ENCODE results near the gene ATP2B2.
"Not testable (repeated sequence)": the region's sequence is repeated elsewhere in the genome, so short reads cannot be mapped to it uniquely, and the experiment has no call there.

The ATP2B2 gene

GRCh38 chr3:10384541-10385360 lies 120.6 kb downstream of the ATP2B2 start:
- no peak for TF ChIP-seq EZH2 (IDR thresholded peaks at IDR 0.05; ENCODE audit: borderline replicate concordance, low read depth, low read length, severe bottlenecking)
- TF ChIP-seq CTCF (IDR thresholded peaks at IDR 0.05; ENCODE audit: borderline replicate concordance, extremely low read depth, low read length, poor library complexity, severe bottlenecking): no peak
- Histone ChIP-seq H3K9ac (ENCODE audit: low read depth, low read length) (no peak overlapping the region), H3K4me1 (ENCODE audit: insufficient read depth, low read length) (no peaks in the 10 kb centered on the region), H3K36me3 (ENCODE audit: insufficient read depth, low read length) (no peaks in the 10 kb centered on the region), H3K27me3 (ENCODE audit: insufficient read depth, low read length, poor library complexity) (no peaks in the 10 kb centered on the region), H3K9me3 (ENCODE audit: insufficient read depth, low read length, severe bottlenecking) (peaks cover 16% of the 10 kb centered on the region), H3K79me2 (ENCODE audit: insufficient read depth, low read length) (no peaks in the 10 kb centered on the region), H4K20me1 (ENCODE audit: insufficient read depth, low read length) (no peaks in the 10 kb centered on the region), H2AFZ (ENCODE audit: low read depth, low read length) (no peak overlapping the region), H3K27ac (ENCODE audit: low read length) (no peak overlapping the region), H3K4me2 (ENCODE audit: insufficient read depth, low read length) (no peak overlapping the region), H3K4me3 (ENCODE audit: low read depth in 1 of 2, low read length in 2 of 2) (no peak overlapping the region)
- ATAC-seq (ENCODE audit: insufficient read depth, low read depth) (no peak), DNase-seq (no peak)

GRCh38 chr3:10383850-10384248 lies 121.5 kb downstream of the ATP2B2 start:
- Histone ChIP-seq H3K4me2 (ENCODE audit: insufficient read depth, low read length) (no peak overlapping the region), H3K79me2 (ENCODE audit: insufficient read depth, low read length) (no peaks in the 10 kb centered on the region)

GRCh38 chr3:10382892-10383849 lies 122.2 kb downstream of the ATP2B2 start:
- Histone ChIP-seq H3K36me3 (ENCODE audit: insufficient read depth, low read length) (no peaks in the 10 kb centered on the region), H3K4me1 (ENCODE audit: insufficient read depth, low read length) (no peaks in the 10 kb centered on the region), H3K9ac (ENCODE audit: low read depth, low read length) (no peak overlapping the region), H3K79me2 (ENCODE audit: insufficient read depth, low read length) (no peaks in the 10 kb centered on the region), H3K27me3 (ENCODE audit: insufficient read depth, low read length, poor library complexity) (no peaks in the 10 kb centered on the region), H3K27ac (ENCODE audit: low read length) (no peak overlapping the region), H2AFZ (ENCODE audit: low read depth, low read length) (no peak overlapping the region), H4K20me1 (ENCODE audit: insufficient read depth, low read length) (no peaks in the 10 kb centered on the region), H3K4me3 (ENCODE audit: low read depth in 1 of 2, low read length in 2 of 2) (no peak overlapping the region), H3K9me3 (ENCODE audit: insufficient read depth, low read length, severe bottlenecking) (peaks cover 12% of the 10 kb centered on the region), H3K4me2 (ENCODE audit: insufficient read depth, low read length) (no peak overlapping the region)
- ATAC-seq (ENCODE audit: insufficient read depth, low read depth) (no peak), DNase-seq (no peak)
- TF ChIP-seq CTCF (IDR thresholded peaks at IDR 0.05; ENCODE audit: borderline replicate concordance, extremely low read depth, low read length, poor library complexity, severe bottlenecking): no peak
- no peak for TF ChIP-seq EZH2 (IDR thresholded peaks at IDR 0.05; ENCODE audit: borderline replicate concordance, low read depth, low read length, severe bottlenecking)

More at GRCh38 chr3:10383850-10384248, 121.5 kb downstream of the ATP2B2 start:
- Histone ChIP-seq H3K4me3 (ENCODE audit: low read depth in 1 of 2, low read length in 2 of 2) (no peak overlapping the region), H2AFZ (ENCODE audit: low read depth, low read length) (no peak overlapping the region), H3K27me3 (ENCODE audit: insufficient read depth, low read length, poor library complexity) (no peaks in the 10 kb centered on the region), H4K20me1 (ENCODE audit: insufficient read depth, low read length) (no peaks in the 10 kb centered on the region), H3K9me3 (ENCODE audit: insufficient read depth, low read length, severe bottlenecking) (peaks cover 16% of the 10 kb centered on the region), H3K9ac (ENCODE audit: low read depth, low read length) (no peak overlapping the region), H3K27ac (ENCODE audit: low read length) (no peak overlapping the region), H3K4me1 (ENCODE audit: insufficient read depth, low read length) (no peaks in the 10 kb centered on the region), H3K36me3 (ENCODE audit: insufficient read depth, low read length) (no peaks in the 10 kb centered on the region)
- no peak for ATAC-seq (ENCODE audit: insufficient read depth, low read depth)
- TF ChIP-seq EZH2 (IDR thresholded peaks at IDR 0.05; ENCODE audit: borderline replicate concordance, low read depth, low read length, severe bottlenecking): no peak
- no peak for TF ChIP-seq CTCF (IDR thresholded peaks at IDR 0.05; ENCODE audit: borderline replicate concordance, extremely low read depth, low read length, poor library complexity, severe bottlenecking)
- DNase-seq: no peak

- H3K4me2 ChIP-seq (ENCODE audit: insufficient read depth, low read length); H2AFZ ChIP-seq (ENCODE audit: low read depth, low read length); H3K4me3 ChIP-seq (ENCODE audit: low read depth in 1 of 2, low read length in 2 of 2); H4K20me1 ChIP-seq (ENCODE audit: insufficient read depth, low read length); H3K9me3 ChIP-seq (ENCODE audit: insufficient read depth, low read length, severe bottlenecking); DNase-seq; H3K27ac ChIP-seq (ENCODE audit: low read length); H3K79me2 ChIP-seq (ENCODE audit: insufficient read depth, low read length); H3K27me3 ChIP-seq (ENCODE audit: insufficient read depth, low read length, poor library complexity); ATAC-seq (ENCODE audit: insufficient read depth, low read depth); H3K9ac ChIP-seq (ENCODE audit: low read depth, low read length); H3K36me3 ChIP-seq (ENCODE audit: insufficient read depth, low read length); H3K4me1 ChIP-seq (ENCODE audit: insufficient read depth, low read length): not testable (repeated sequence)
These were observed 122.9 kb downstream of the ATP2B2 start for GRCh38 chr3:10382445-10382844.
